Suprapubic skin (tissue), 4 donors: ENCODE data around the gene ZNFX1. TPM values are rescaled to one million over a fixed set of nuclear protein-coding genes. Genes with fewer than 3 reads are reported as not detected.
"Not testable (repeated sequence)": the region's sequence is repeated elsewhere in the genome, so short reads cannot be mapped to it uniquely, and the experiment has no call there.

Experiments
- DNase-seq, 2 donors: peaks; one replicate each; pipeline ENCODE4 v3.0.0-alpha.2; 2019; ENCODE audit warnings: low spot score in 2 of 2
- H3K27ac ChIP-seq: fragments of 200-600 bp; sonication (generic); one replicate; pipeline ENCODE4 v1.5.1; 2019
- H3K27me3 ChIP-seq: fragments of 200-600 bp; sonication (generic); one replicate; pipeline ENCODE4 v1.5.1; 2019
- H3K36me3 ChIP-seq: fragments of 200-600 bp; sonication (generic); one replicate; pipeline ENCODE4 v1.5.1; 2019
- H3K4me1 ChIP-seq: fragments of 200-600 bp; sonication (generic); one replicate; pipeline ENCODE4 v1.5.1; 2019
- H3K4me3 ChIP-seq: fragments of 200-600 bp; sonication (generic); one replicate; pipeline ENCODE4 v1.5.1; 2019; ENCODE audit warnings: mild to moderate bottlenecking
- H3K9me3 ChIP-seq: fragments of 200-600 bp; sonication (generic); one replicate; pipeline ENCODE4 v1.5.1; 2019
- CTCF ChIP-seq, 2 donors: fragments of 200-600 bp in 1 of 2; fragments of 450-650 bp in 1 of 2; sonication (generic) in 1 of 2; IDR thresholded peaks; one replicate each; pipeline ENCODE4 v1.5.1; 2016 to 2019; ENCODE audit warnings: antibody characterized with exemption in 2 of 2, mild to moderate bottlenecking in 1 of 2, moderate library complexity in 1 of 2
- EP300 ChIP-seq: sonication (generic); formaldehyde crosslinking; IDR thresholded peaks from one replicate; pipeline ENCODE4 v1.6.1; 2017; ENCODE audit warnings: antibody characterized with exemption
- POLR2A ChIP-seq, 2 donors: fragments of 450-650 bp; IDR thresholded peaks; one replicate each; pipeline ENCODE4 v1.6.1; 2017; ENCODE audit warnings: antibody characterized with exemption in 2 of 2, mild to moderate bottlenecking in 2 of 2, moderate library complexity in 2 of 2
- POLR2AphosphoS5 ChIP-seq, 3 donors: sonication (generic); formaldehyde crosslinking; IDR thresholded peaks; one replicate each; pipeline ENCODE4 v1.6.1; 2017; ENCODE audit warnings: antibody characterized with exemption in 3 of 3
- WGBS: methylation state at CpG from one replicate; pipeline ENCODE4 v1.1.5; 2018; 5-methylcytosine and 5-hydroxymethylcytosine counted together
- total RNA-seq, 4 donors: library from RNA; depleted of rRNA; stranded (reverse); fragments of >200 nt; gene quantifications; one replicate each; pipeline ENCODE4 v1.1.0, GENCODE V29; 2016

Gene ZNFX1
- total RNA-seq, 4 donors from 2014 or later: 25.9 to 36.1 (median 33.2) TPM

- H3K9me3 ChIP-seq: no peaks in the 10 kb centered on the region
Measured at GRCh38 chr20:49229381-49229780, 48.5 kb downstream of the ZNFX1 start.

GRCh38 chr20:49228676-49229075 is 49.2 kb downstream of the ZNFX1 start:
- no peak for DNase-seq
- 92% methylated on average over 9 of the region's 9 CpGs for WGBS
- H3K27me3 ChIP-seq: no peaks in the 10 kb centered on the region
- H3K4me1 ChIP-seq: no peaks in the 10 kb centered on the region
- no peak for TF ChIP-seq POLR2A (IDR thresholded peaks at IDR 0.05)
- TF ChIP-seq EP300: no peak
- no peak for TF ChIP-seq CTCF (IDR thresholded peaks at IDR 0.05)
- no peak for TF ChIP-seq POLR2AphosphoS5 (IDR thresholded peaks at IDR 0.05)
- peaks cover 94% of the 10 kb centered on the region for H3K36me3 ChIP-seq
- H3K9me3 ChIP-seq: no peaks in the 10 kb centered on the region
- H3K4me3 ChIP-seq: no peak overlapping the region
- H3K27ac ChIP-seq: no peak overlapping the region

More at GRCh38 chr20:49229381-49229780, 48.5 kb downstream of the ZNFX1 start:
- peaks cover 94% of the 10 kb centered on the region for H3K36me3 ChIP-seq
- H3K4me1 ChIP-seq: no peaks in the 10 kb centered on the region
- H3K4me3 ChIP-seq: no peak overlapping the region
- H3K27ac ChIP-seq: no peak overlapping the region
- DNase-seq: no peak
- TF ChIP-seq POLR2A (IDR thresholded peaks at IDR 0.05) (no peak), EP300 (no peak), CTCF (IDR thresholded peaks at IDR 0.05) (no peak), POLR2AphosphoS5 (IDR thresholded peaks at IDR 0.05) (no peak)
- H3K27me3 ChIP-seq: no peaks in the 10 kb centered on the region
- 86% methylated on average over 2 of the region's 2 CpGs for WGBS

GRCh38 chr20:49225896-49226295 is 52.0 kb downstream of the ZNFX1 start:
- Histone ChIP-seq H3K27ac (no peak overlapping the region), H3K4me1 (no peaks in the 10 kb centered on the region), H3K36me3 (peaks cover 90% of the 10 kb centered on the region), H3K27me3 (no peaks in the 10 kb centered on the region), H3K4me3 (no peak overlapping the region), H3K9me3 (no peaks in the 10 kb centered on the region)
- no peak for DNase-seq
- 90% methylated on average over 7 of the region's 7 CpGs for WGBS
- no peak for TF ChIP-seq EP300
- no peak for TF ChIP-seq POLR2A (IDR thresholded peaks at IDR 0.05)
- no peak for TF ChIP-seq CTCF (IDR thresholded peaks at IDR 0.05)
- no peak for TF ChIP-seq POLR2AphosphoS5 (IDR thresholded peaks at IDR 0.05)

GRCh38 chr20:49219924-49220831 is 57.7 kb downstream of the ZNFX1 start:
- Histone ChIP-seq H3K36me3 (peaks cover 37% of the 10 kb centered on the region), H3K27ac (peak overlapping the region; percentile 89), H3K4me1 (peaks cover 26% of the 10 kb centered on the region), H3K9me3 (no peaks in the 10 kb centered on the region), H3K4me3 (peak overlapping the region; percentile 81), H3K27me3 (no peaks in the 10 kb centered on the region)
- DNase-seq: no peak
- WGBS: 66% methylated on average over 27 of the region's 28 CpGs
- TF ChIP-seq POLR2A (IDR thresholded peaks at IDR 0.05): no peak
- no peak for TF ChIP-seq EP300
- no peak for TF ChIP-seq POLR2AphosphoS5 (IDR thresholded peaks at IDR 0.05)
- no peak for TF ChIP-seq CTCF (IDR thresholded peaks at IDR 0.05)

GRCh38 chr20:49219091-49219923 is 58.5 kb downstream of the ZNFX1 start, which contains the start of gene DDX27:
TSS of gene DDX27 (plus strand) at chr20:49219416. CDS start at chr20:49219449, 33 bp downstream.
- H3K27ac ChIP-seq: peak within 1 kb of the TSS; percentile 89
- H3K9me3 ChIP-seq: no peaks in the 10 kb centered on the region
- peaks cover 26% of the 10 kb centered on the region for H3K4me1 ChIP-seq
- peak within 1 kb of the TSS; percentile 81 for H3K4me3 ChIP-seq
- H3K27me3 ChIP-seq: no peaks in the 10 kb centered on the region
- H3K36me3 ChIP-seq: peaks cover 28% of the 10 kb centered on the region
- WGBS: under 1% methylated on average over 30 of the region's 46 CpGs
- peak in 1 of 2 donors; percentile 83 for TF ChIP-seq POLR2A (IDR thresholded peaks at IDR 0.05)
- no peak for TF ChIP-seq CTCF (IDR thresholded peaks at IDR 0.05)
- no peak for TF ChIP-seq EP300
- TF ChIP-seq POLR2AphosphoS5 (IDR thresholded peaks at IDR 0.05): peak; percentile 54 to 96 (median 85)
- peak; percentile 99 for DNase-seq

- peak in 1 of 2 donors; percentile 74 for DNase-seq
- not testable (repeated sequence) for H3K27ac ChIP-seq, H3K9me3 ChIP-seq, H3K27me3 ChIP-seq
- Histone ChIP-seq H3K4me1 (peaks cover 26% of the 10 kb centered on the region), H3K4me3 (peak overlapping the region; percentile 81), H3K36me3 (peaks cover 22% of the 10 kb centered on the region)
- WGBS: 61% methylated on average over 13 of the region's 13 CpGs
Measured at GRCh38 chr20:49218739-49219090, 59.1 kb downstream of the ZNFX1 start.
